GM12891 (cell line): ENCODE data around the gene SBNO2.

Source experiments
- PAX5 ChIP-seq: IDR thresholded peaks from 2 replicates; pipeline ENCODE4 v1.6.1; 2011; ENCODE audit warnings: low read length, moderate library complexity, mild to moderate bottlenecking; ENCODE audit not compliant: insufficient read depth, severe bottlenecking
- POLR2A ChIP-seq: IDR thresholded peaks from 2 replicates; pipeline ENCODE4 v1.6.1; 2011; ENCODE audit warnings: low read depth, low read length, control low read depth
- POLR2AphosphoS5 ChIP-seq: IDR thresholded peaks from 2 replicates; pipeline ENCODE4 v1.6.1; 2011; ENCODE audit warnings: low read depth, low read length, control low read depth
- SPI1 ChIP-seq: IDR thresholded peaks from 2 replicates; pipeline ENCODE4 v1.6.1; 2011; ENCODE audit warnings: low read depth, low read length, control low read depth
- TAF1 ChIP-seq: IDR thresholded peaks from 2 replicates; pipeline ENCODE4 v1.6.1; 2011; ENCODE audit warnings: low read depth, low read length, control low read depth

GRCh38 chr19:1136201-1136600 lies 37.9 kb downstream of the SBNO2 start:
- no peak for TF ChIP-seq POLR2A
- TF ChIP-seq POLR2AphosphoS5, result no peak
- TF ChIP-seq TAF1, result no peak
- TF ChIP-seq SPI1, result no peak
- no peak for TF ChIP-seq PAX5
